HG02678 (cell line): ENCODE measurements around the gene ZNG1F.
"Not testable (repeated sequence)": the region's sequence is repeated elsewhere in the genome, so short reads cannot be mapped to it uniquely, and the experiment has no call there.

Experiments
- ATAC-seq: cut with Tn5 transposase; IDR thresholded peaks from one replicate; pipeline ENCODE4 v1.9.1; 2021; ENCODE audit warnings: mild to moderate bottlenecking, moderate library complexity; ENCODE audit not compliant: unreplicated experiment

The ZNG1F gene

GRCh38 chr9:41189217-41189616 lies at the start of gene ZNG1F:
Gene ZNG1F (minus strand): TSS chr9:41189317. CDS start chr9:41189258, 59 bp downstream.
- not testable (repeated sequence) for ATAC-seq

GRCh38 chr9:41237110-41237749 lies 48.1 kb upstream of the ZNG1F start:
- ATAC-seq, result not testable (repeated sequence)

DNA sequence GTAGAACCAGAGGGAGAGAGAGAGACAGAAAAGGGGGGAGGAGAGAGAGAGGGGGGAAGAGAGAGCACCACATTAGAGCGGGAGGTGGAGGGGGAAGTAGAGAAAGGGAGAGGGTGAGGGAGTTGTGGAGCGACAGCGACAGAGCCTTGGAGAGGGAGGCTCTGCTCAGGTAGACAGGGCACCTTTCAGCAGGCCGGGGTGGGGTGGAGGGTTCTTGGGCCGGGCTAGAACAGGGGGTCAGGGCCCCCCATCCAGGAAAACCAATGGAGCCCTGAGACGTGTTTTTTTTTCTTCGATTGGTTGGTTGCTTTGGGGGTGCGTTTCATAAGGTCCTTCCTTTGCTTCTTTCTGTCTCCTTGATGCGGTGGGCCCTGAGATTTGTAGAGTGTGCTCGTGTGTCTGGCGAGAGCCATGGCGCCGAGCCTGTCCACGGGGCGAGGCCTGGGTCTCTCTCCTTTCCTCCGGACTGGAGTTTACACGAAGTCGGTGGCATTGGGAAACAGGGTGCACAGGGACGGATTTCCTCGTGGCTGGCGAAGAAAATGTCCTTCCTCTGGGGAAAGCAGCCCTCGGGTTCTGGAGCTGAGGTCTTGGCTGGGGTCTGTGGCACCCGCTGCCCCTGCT lies 47.5 kb upstream of the ZNG1F start:
- not testable (repeated sequence) for ATAC-seq

DNA sequence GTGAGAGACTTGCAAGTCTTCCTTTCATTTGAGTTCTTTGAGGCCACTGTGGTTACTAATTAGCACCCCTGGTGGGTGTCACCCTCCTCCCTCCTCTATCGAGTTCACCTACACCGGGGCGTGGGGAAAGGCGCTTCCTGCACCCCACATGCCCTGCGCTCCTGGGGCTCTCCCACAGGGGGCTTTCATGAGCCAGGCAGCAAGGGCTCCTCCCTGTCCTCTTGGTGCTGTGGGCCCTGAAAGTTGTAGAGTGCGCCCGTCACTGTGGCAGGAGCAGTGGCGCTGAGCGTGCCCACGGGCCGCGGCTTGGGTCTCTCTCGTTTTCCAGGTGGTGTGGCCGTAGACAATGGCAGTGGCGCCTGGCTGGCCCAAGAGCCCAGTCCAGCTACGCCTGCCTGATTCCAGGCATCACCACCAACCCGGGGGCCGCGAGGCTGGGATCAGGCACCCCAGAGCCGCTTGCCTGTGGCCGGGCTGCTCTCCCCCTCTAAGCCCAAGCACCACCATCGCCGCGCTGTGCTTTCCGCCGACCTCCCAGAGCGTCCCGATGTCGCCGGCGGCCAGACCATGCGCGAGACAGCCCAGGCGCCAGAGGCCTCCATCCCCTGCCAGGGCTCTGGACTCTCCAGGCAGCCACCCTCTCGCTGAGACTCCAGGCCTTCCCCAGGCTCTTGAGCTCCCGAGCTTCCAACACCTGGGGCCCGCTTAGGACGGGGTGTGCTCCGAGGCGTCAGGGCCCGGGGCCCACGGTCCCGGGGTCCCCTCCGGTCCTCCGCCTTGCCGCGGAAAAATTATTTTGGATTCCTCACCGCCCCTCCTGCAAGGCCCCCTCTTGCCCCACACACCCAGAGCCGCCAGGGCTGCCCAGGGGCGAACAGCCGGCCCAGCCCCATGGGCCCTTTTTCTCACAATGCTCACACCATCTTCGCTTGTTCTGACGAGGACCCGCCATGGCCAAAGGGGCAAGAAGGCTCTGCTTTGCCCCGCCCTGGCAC lies 46.0 kb upstream of the ZNG1F start:
- ATAC-seq, result peak; percentile 100

DNA sequence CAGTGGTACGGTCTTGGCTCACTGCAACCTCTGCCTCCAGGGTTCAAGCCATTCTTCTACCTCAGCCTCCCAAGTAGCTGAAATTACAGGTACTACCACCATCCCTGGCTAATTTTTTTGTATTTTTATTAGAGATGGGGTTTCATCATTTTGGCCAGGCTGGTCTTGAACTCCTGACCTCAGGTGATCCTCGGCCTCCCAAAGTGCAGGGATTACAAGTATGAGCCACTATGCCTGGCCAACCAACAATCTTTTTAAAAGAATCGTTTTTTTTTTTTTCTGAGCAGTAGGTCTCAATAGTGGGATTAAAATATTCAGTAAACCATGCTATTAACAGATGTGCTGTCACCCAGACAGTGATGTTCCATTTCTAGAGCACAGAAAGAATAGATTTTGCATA lies 45.1 kb upstream of the ZNG1F start:
- ATAC-seq, result not testable (repeated sequence)

- ATAC-seq, result not testable (repeated sequence)
Observed at GRCh38 chr9:41232326-41232725, 43.2 kb upstream of the ZNG1F start.

GRCh38 chr9:41230418-41230817 lies 41.3 kb upstream of the ZNG1F start:
- ATAC-seq, result not testable (repeated sequence)

DNA sequence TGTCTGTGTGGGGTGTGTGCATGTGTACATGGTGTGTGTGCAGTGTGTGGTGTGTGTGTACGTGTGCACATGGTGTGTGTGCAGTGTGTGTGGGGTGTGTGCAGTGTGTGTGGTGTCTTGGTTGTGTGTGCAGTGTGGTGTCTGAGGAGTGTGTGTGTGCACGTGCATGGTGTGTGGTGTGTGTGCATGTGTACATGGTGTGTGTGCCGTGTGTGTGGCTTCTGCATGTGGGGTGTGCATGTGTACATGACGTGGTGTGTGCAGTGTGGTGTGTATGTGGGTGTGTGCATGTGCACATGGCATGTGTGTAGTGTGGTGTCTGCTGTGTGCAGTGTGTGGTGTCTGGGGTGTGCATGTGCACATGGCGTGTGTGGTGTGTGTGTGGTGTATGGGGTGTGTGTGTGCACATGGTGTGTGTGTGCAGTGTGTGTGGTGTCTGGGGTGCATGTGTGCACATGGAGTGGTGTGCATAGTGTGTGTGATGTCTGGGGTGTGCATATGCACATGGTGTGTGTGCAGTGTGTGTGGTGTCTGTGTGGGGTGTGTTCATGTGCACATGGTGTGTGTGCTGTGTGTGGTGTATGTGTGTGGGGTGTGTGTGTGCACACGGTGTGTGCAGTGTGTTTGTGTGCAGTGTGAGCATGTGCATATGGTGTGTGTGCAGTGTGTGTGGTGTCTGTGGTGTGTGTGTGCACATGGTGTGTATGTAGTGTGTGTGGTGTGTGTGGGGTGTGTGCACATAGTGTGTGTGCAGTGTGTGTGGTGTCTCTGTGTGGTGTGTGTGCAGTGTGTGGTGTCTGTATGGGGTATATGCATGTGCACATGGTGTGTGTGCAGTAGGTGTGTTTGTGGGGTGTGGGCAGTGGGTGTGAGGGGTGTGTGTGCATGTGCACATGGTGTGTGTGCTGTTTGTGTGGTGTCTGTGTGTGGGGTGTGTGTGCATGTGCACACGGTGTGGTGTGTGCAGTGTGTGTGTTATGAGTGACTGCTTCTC lies 40.6 kb upstream of the ZNG1F start:
- ATAC-seq, result no peak

DNA sequence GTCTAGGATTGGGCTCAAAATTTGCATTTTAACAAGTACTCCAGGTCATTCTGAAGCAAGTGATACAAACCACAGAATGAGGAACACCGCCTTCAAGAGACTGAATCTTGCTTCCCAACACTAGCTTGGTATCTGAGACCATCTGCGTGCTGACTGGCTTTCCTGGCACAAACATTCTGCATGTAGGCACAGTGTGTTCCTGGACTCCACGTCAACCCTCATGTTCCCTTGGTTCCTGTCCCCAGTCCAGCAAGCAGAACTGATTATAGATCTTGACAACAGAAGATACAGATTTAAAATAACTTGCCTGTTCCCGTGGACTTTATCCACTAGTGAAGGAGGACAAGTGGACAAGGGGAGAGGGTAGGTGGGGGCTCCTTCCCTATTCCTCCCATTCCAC lies 30.7 kb upstream of the ZNG1F start:
- not testable (repeated sequence) for ATAC-seq

GRCh38 chr9:41188439-41188838 lies 678 bp downstream of the ZNG1F start:
- ATAC-seq, result not testable (repeated sequence)

DNA sequence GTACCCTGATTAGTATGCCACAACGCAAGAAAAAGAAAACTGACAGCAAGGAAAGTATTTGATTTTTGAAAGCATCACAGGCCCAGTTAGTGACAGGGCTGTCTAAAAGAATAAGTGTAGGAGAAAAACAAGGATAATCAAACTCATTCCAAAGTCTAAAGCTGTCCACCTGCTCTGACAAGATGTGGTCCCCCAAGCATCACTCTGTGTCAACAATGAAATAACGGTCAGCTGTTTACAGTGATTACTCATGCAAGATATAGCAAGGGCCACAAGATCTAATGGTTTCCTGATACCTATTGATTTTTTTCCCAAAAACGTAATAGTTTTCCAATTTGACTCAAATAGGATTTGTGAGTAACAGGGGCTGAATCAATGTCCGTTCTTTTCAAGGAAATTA lies 14.1 kb downstream of the ZNG1F start:
- not testable (repeated sequence) for ATAC-seq

GRCh38 chr9:41150116-41150515 lies 39.0 kb downstream of the ZNG1F start:
- not testable (repeated sequence) for ATAC-seq

DNA sequence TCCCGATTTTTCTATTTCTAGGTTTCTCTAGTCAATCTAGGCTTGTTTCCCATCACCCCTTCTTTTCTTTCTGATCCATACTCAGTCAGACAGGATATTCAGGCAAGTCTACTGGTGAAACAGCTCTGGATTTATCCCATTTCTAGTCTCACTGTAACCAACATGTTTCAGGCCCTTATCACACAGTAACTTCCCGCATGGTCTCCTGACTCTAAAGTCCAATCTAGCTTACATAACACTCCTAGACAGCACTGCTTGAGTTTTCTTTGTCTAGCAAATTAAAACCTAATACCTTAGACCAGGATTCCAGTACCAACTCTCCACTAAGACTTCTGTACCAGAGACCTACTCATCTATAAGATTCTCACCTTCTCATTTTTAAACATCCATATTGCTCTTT lies 47.2 kb downstream of the ZNG1F start:
- not testable (repeated sequence) for ATAC-seq

GRCh38 chr9:41128581-41128980 lies 60.5 kb downstream of the ZNG1F start, which contains the start of gene FOXD4L6:
Gene FOXD4L6 (minus strand): TSS chr9:41128681. CDS start chr9:41128383, 298 bp downstream.
- ATAC-seq, result not testable (repeated sequence)

GRCh38 chr9:41126746-41127446 lies 62.2 kb downstream of the ZNG1F start:
- ATAC-seq, result not testable (repeated sequence)

DNA sequence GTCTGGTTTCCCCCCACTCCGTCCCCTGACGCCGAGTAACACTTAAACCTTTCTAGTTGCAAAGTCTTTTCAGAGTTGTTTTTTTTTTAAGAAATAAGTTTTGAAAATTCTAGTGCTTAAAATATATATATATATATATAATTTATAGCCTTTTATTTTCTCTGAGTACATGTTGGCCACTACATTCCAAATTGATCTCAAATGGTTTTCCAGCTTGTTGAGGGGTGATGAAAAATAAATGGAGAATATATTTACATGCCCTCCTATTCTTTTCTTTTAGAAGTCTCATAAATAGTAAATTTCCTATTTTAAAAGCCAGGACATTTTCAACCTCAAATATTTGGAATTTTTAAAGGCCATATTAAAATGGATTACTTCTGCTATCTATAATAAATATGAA lies 63.2 kb downstream of the ZNG1F start:
- not testable (repeated sequence) for ATAC-seq

DNA sequence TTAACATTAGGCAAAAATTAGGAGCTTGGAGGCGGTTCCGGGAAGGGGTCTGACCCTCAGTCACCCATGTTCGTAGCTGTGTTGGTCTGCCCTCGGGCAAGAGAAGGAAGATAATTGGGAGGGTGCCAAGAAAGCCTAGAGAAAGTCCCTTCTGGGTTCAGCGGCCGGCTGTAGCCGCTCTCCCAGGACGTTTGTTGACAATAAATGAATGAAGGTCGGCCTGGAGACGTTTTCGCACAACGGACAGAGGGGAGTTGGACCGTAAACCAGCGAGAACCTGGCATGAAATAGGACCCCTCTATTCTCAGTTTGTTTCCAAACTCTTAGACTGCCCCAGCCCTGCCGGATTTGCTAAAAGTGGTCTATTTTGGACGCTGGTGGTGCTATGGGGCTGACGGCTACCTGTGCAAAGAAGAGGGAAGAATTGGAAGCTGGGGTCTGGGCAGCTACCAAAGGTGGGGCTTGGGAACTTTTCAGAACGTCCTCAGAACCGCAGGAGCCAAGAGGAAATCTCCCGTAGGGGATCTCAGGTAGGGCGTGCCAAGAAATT lies 63.9 kb downstream of the ZNG1F start:
- not testable (repeated sequence) for ATAC-seq

GRCh38 chr9:41124250-41125108 lies 64.6 kb downstream of the ZNG1F start:
- ATAC-seq, result not testable (repeated sequence)
